ENCODE results near the gene POLDIP2. TPM values are rescaled to one million over a fixed set of nuclear protein-coding genes. Genes with fewer than 3 reads are reported as not detected.

The POLDIP2 gene, protein sequence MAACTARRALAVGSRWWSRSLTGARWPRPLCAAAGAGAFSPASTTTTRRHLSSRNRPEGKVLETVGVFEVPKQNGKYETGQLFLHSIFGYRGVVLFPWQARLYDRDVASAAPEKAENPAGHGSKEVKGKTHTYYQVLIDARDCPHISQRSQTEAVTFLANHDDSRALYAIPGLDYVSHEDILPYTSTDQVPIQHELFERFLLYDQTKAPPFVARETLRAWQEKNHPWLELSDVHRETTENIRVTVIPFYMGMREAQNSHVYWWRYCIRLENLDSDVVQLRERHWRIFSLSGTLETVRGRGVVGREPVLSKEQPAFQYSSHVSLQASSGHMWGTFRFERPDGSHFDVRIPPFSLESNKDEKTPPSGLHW
- 84.7 TPM for polyA plus RNA-seq (2012; ENCODE audit: missing spikeins)

DNA sequence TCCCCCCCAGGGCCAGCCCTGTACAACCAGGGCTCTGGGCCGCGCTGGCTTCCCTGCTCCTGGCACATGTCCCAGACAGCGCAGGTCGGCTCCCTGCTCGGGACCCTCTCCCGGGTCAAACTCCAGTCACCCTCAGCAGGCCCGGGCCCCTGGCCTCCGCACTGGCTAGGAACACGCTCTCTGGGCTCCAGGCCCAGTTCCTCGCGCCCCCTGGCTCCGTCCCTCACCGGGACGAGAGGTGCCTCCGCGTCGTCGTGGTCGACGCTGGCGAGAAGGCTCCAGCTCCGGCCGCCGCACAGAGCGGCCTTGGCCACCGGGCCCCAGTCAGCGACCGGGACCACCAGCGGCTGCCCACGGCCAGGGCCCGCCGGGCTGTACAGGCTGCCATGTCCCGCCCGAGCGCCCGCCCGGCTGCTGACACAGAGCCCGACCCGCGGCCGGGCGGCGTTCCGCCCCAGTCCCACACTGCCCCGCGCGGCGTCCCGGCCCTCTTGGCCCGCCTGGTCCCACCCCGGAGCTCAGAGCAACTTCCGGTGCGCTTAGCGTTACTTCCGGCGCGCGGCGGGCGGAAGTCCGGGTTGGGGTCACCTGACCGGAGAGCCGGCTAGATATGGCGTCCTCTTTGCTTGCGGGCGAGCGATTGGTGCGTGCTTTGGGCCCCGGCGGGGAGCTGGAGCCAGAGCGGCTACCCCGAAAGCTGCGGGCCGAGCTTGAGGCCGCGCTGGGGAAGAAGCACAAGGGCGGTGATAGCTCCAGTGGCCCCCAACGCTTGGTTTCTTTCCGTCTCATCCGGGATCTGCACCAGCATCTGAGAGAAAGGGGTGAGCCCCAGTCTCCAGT is at the start of gene POLDIP2:
TSS of gene POLDIP2 (minus strand) at position 467 of the 840 bp plus-strand sequence. CDS start at position 388, 79 bp downstream.
- DNase-seq (ENCODE audit: insufficient read length) (peak; percentile 97), FAIRE-seq (peak; percentile 98)
- TF ChIP-seq TAF1 (IDR thresholded peaks at IDR 0.05; ENCODE audit: borderline replicate concordance, low read depth, low read length) (peak; percentile 72), POLR2A (IDR thresholded peaks at IDR 0.05; ENCODE audit: low read depth, low read length) (peak; percentile 95; the same call in 1 of the 2 replicates), POLR2AphosphoS5 (IDR thresholded peaks at IDR 0.05; ENCODE audit: low read depth, low read length) (peak; percentile 77)

DNA sequence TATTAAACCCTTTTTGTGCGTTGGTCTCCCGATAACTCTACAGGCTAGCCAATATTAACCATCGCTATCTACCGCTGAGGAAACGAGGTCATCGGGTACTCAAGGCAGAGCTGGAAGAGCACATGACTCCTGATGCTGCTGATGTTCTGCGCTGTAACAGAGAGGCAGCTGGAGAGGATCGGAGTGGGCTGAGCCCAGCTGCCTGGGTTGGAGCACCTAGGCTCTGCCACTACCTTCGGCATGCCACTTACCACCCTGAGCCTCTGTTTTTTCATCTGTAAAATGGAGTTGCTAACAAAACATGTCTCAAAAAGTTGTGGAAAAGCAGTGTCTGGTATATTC is 49.1 kb upstream of the POLDIP2 start:
- DNase-seq (ENCODE audit: insufficient read length) = no peak
- TF ChIP-seq POLR2AphosphoS5 (IDR thresholded peaks at IDR 0.05; ENCODE audit: low read depth, low read length) = no peak
- TF ChIP-seq POLR2A (IDR thresholded peaks at IDR 0.05; ENCODE audit: low read depth, low read length) = no peak
- no peak for TF ChIP-seq TAF1 (IDR thresholded peaks at IDR 0.05; ENCODE audit: borderline replicate concordance, low read depth, low read length)
- peak; percentile 9 for FAIRE-seq

DNA sequence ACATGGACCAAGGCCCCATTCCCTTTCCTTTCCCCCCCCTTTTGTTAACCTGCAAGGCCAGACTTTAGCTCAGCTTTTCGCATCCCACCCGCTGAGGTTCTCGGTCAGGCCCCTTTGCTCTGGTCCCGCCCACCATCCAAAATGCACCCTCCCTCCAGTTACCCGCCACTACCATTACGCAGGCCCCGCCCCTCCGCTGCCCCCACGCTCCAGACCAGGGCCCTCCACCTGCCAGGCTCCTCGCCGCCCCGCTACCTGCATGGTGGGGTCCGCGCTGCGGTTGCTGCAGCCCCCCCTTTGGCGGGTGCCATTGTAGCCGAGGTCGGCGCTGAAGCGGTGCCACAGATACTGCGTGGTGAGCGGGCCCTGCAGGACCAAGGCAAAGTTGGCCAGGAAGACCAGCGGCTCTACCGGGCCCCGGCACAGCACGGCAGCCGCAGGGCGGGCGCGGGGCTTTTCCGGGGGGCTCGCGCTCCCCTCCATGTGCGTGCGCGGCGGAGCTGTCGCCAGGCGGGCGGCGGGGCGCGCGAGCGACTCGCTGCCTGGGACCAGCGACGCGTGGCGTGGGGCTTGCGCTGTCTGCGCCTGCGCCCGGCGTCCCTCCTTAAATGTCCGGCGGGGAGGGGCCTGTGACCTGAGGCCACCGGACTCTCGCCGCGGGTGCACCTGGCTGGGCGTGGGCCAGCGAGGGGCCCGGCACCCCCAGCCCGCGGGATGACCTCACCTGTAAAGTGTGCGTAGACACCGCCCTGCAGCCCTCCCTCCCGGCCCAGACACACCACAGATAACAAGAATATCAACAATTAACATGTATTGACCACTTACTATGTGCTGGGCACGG is 48.5 kb upstream of the POLDIP2 start, which contains the start of gene SLC46A1:
TSS of gene SLC46A1 (minus strand) at position 581 of the 841 bp plus-strand sequence. CDS start at position 483, 98 bp downstream.
- peak; percentile 91 for FAIRE-seq
- peak; percentile 67 for TF ChIP-seq POLR2A (IDR thresholded peaks at IDR 0.05; ENCODE audit: low read depth, low read length)
- TF ChIP-seq TAF1 (IDR thresholded peaks at IDR 0.05; ENCODE audit: borderline replicate concordance, low read depth, low read length) = no peak
- peak; percentile 64 for TF ChIP-seq POLR2AphosphoS5 (IDR thresholded peaks at IDR 0.05; ENCODE audit: low read depth, low read length)
- DNase-seq (ENCODE audit: insufficient read length) = peak; percentile 71

DNA sequence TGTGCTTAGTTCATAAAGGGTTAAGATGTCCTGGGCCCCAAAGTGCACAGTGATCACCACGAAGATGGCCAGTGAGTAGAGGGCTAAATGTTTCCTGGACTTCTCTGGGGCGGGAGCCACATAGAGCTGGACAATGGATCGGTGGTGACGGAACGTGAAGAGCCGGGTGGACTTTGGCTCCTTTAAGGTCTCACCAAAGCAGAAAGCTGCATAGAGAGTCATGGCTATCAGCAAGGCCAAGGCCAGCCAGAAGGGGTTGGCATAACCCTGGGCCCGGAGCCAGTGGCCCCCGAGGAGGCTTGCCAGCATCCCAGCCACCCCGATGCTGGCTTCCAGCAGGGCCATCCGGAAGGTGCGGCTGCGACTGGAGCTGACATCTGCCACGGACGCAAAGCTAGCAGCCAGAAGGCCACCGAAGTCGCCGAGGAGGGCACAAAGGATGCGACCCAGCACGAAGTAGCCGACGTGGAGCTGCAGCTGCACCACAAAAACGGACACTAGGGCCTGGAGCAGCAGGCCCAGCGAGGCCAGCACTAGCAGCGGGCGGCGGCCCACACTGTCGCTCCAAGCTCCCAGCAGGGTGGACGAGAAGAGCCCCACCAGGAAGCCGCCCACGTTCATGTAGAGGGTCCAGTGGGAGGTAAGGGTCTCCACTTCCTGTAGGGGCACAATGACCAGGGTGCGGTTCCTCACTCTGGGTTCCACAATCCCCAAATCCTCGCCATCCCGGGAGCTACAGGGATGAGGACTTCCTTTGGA is 47.7 kb upstream of the POLDIP2 start:
- no peak for TF ChIP-seq TAF1 (IDR thresholded peaks at IDR 0.05; ENCODE audit: borderline replicate concordance, low read depth, low read length)
- no peak for TF ChIP-seq POLR2A (IDR thresholded peaks at IDR 0.05; ENCODE audit: low read depth, low read length)
- TF ChIP-seq POLR2AphosphoS5 (IDR thresholded peaks at IDR 0.05; ENCODE audit: low read depth, low read length) = no peak
- DNase-seq (ENCODE audit: insufficient read length) = no peak
- no peak for FAIRE-seq

DNA sequence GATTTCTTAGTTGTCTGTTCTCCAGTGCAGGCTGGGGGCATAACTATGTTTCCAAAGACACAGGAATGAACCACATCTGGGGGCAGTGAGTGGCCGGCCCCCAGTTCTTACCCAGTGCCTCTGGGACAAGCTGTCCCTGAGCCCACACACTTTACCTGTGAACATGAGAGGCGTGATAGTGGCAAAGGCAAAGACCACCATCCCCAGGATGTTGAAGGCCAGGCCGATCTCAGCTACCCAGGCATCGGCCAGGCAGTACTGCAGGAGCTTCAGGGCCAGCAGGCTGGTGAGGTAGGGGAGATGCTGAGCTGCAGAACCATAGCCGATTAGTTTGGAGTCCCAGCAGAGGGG is 47.1 kb upstream of the POLDIP2 start:
- no peak for FAIRE-seq
- TF ChIP-seq POLR2AphosphoS5 (IDR thresholded peaks at IDR 0.05; ENCODE audit: low read depth, low read length) = no peak
- TF ChIP-seq POLR2A (IDR thresholded peaks at IDR 0.05; ENCODE audit: low read depth, low read length) = no peak
- no peak for TF ChIP-seq TAF1 (IDR thresholded peaks at IDR 0.05; ENCODE audit: borderline replicate concordance, low read depth, low read length)
- no peak for DNase-seq (ENCODE audit: insufficient read length)

DNA sequence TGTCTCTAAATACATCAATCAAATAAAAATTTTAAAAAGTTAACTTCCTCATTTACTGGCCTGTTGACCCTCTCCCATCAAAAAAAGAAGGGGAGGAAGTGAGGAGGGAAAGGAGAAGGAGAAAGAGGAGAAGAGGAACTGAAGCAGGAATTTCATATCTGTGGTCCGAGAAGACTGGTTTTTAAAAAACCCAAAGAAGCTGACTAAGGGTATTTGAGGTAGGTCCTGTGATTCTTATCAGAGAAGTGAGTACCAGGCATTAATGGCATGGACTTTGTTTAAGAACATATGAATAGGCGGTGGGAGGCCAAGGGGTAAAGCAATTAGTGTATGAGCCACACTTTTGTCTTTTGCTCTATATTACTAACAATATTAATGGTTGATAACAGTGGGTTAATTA is 46.7 kb upstream of the POLDIP2 start:
- TF ChIP-seq POLR2AphosphoS5 (IDR thresholded peaks at IDR 0.05; ENCODE audit: low read depth, low read length) (no peak), POLR2A (IDR thresholded peaks at IDR 0.05; ENCODE audit: low read depth, low read length) (no peak), TAF1 (IDR thresholded peaks at IDR 0.05; ENCODE audit: borderline replicate concordance, low read depth, low read length) (no peak)
- no peak for DNase-seq (ENCODE audit: insufficient read length)
- no peak for FAIRE-seq

DNA sequence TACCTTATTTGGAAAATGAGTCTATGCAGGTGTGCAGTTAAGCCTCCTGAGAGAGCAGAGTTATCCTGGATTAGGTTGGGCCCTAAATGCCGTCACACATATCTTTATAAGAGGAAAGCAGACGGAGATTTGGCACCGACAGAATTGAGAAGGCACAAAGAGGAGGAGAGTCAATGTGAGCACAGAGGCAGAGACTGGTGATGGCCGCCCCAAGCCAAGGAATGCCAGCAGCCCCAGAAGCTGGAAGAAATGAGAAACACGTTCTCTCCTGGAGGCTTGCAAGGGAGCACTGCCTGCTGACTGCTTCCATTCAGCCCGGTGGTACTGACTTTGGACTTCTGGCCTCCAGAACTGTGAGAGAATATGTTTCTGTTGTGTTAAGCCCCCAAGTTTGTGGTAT is 45.5 kb upstream of the POLDIP2 start:
- FAIRE-seq (no peak), DNase-seq (ENCODE audit: insufficient read length) (no peak)
- no peak for TF ChIP-seq POLR2A (IDR thresholded peaks at IDR 0.05; ENCODE audit: low read depth, low read length)
- TF ChIP-seq TAF1 (IDR thresholded peaks at IDR 0.05; ENCODE audit: borderline replicate concordance, low read depth, low read length) = no peak
- TF ChIP-seq POLR2AphosphoS5 (IDR thresholded peaks at IDR 0.05; ENCODE audit: low read depth, low read length) = no peak

DNA sequence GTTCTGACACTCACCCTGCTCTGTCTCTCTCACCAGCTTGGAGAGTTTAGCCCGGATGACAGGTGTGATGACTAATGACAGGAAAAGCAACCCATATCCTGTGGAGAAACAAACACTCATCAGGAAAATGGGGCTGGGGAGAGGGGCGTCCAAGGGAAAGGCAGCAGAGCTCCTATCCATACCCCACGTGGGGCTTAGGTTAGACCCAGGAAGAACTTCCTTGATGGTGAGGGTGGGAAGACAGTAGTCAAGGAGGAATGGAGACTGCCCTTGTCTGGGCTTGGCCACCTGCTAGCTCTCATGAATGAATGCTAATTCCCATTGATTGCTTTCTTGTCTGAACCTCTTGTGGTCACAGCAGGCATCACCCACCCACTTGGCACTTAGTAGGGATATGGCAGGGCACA is 44.9 kb upstream of the POLDIP2 start:
- DNase-seq (ENCODE audit: insufficient read length) (no peak), FAIRE-seq (no peak)
- TF ChIP-seq TAF1 (IDR thresholded peaks at IDR 0.05; ENCODE audit: borderline replicate concordance, low read depth, low read length) (no peak), POLR2AphosphoS5 (IDR thresholded peaks at IDR 0.05; ENCODE audit: low read depth, low read length) (no peak)

DNA sequence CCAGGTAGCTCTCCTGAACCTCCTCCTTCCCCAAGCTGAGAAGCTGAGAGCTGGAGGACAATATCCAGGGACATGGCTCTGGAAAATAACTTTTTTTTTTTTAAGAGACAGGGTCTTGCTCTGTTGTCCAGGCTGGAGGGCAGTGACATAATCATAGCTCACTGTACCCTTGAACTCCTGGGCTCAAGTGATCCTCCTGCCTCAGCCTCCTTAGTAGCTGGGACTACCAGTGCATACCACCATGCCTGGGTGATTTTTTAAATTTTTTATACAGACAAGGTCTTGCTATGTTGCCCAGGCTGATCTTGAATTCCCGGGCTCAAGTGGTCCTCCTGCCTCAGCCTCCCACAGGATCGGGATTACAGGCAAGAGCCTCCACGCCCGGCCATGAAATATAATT is 42.5 kb upstream of the POLDIP2 start:
- TF ChIP-seq POLR2AphosphoS5 (IDR thresholded peaks at IDR 0.05; ENCODE audit: low read depth, low read length) (no peak), TAF1 (IDR thresholded peaks at IDR 0.05; ENCODE audit: borderline replicate concordance, low read depth, low read length) (no peak), POLR2A (IDR thresholded peaks at IDR 0.05; ENCODE audit: low read depth, low read length) (no peak)
- FAIRE-seq (no peak), DNase-seq (ENCODE audit: insufficient read length) (no peak)

DNA sequence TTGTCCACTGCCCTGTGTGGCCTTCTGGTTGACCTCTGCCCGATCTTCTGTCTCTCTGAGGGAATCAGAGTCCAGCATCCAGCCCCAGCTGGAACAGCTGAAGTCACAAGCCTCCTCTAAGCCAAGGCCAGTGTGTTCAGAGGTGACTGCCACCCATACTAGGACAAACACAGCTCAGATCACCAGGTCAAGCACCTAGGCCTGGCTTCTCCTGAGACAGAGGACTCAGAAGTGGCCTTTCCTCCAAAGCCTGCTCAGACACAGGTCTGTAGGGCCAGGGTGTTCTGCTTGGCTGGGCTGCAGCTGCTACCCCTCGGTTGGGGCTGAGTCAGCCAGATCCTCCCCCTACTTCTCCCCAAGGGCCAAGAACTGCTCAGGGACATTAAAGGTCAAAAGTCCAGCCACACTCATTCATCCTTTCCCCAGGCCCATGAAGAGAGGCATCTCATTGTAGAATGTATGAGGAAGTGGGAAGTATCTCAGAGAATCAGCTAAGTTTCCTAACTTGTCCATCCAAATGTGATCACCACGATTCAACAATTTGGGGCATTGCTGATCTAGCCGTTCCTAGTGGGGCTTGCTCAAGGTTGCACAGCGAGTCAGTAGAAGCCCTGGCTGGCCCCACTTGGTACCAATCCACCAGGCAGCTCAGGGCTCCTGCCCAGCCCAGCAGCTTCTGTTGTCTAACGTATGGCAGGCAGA is 41.1 kb upstream of the POLDIP2 start:
- TF ChIP-seq POLR2AphosphoS5 (IDR thresholded peaks at IDR 0.05; ENCODE audit: low read depth, low read length) (no peak), POLR2A (IDR thresholded peaks at IDR 0.05; ENCODE audit: low read depth, low read length) (no peak), TAF1 (IDR thresholded peaks at IDR 0.05; ENCODE audit: borderline replicate concordance, low read depth, low read length) (no peak)
- DNase-seq (ENCODE audit: insufficient read length) = no peak
- FAIRE-seq = no peak
